Transverse colon (tissue), 4 donors: Measurements from ENCODE around the gene ZBTB12. TPM values are rescaled to one million over a fixed set of nuclear protein-coding genes. Genes with fewer than 3 reads are reported as not detected.

ENCODE experiments used
- DNase-seq: peaks from one replicate; pipeline ENCODE4 v3.0.0-alpha.2; 2019
- H3K27ac ChIP-seq, 4 donors: fragments of 200-600 bp; sonication (generic); 2 replicates each; pipeline ENCODE4 v1.5.1; 2016 to 2018; ENCODE audit warnings: inconsistent platforms in 4 of 4
- H3K27me3 ChIP-seq: fragments of 200-600 bp; sonication (generic); 2 replicates; pipeline ENCODE4 v1.5.1; 2017; ENCODE audit warnings: inconsistent platforms
- H3K36me3 ChIP-seq, 4 donors: fragments of 200-600 bp; sonication (generic); 2 replicates each; pipeline ENCODE4 v1.5.1; 2017 to 2019; ENCODE audit warnings: inconsistent platforms in 4 of 4
- H3K4me1 ChIP-seq, 4 donors: fragments of 200-600 bp; sonication (generic); 2 replicates each; pipeline ENCODE4 v1.5.1; 2017 to 2020; ENCODE audit warnings: inconsistent platforms in 4 of 4
- H3K4me3 ChIP-seq, 4 donors: fragments of 200-600 bp; sonication (generic); 1 replicate in 1 of 4; 2 replicates in 3 of 4; pipeline versions ENCODE4 v1.5.1 to v1.6.1; 2017 to 2019; ENCODE audit warnings: inconsistent platforms in 4 of 4
- H3K9me3 ChIP-seq, 2 donors: fragments of 200-600 bp; sonication (generic); 2 replicates each; pipeline ENCODE4 v1.5.1; 2017 to 2019; ENCODE audit warnings: inconsistent platforms in 2 of 2
- CTCF ChIP-seq, 5 experiments: fragments of 200-600 bp in 3 of 5; fragments of 450-650 bp in 2 of 5; sonication (generic) in 3 of 5; IDR thresholded peaks; 1 replicate in 2 of 5; 2 replicates in 3 of 5; pipeline ENCODE4 v1.5.1; 2016 to 2017; ENCODE audit warnings: antibody characterized with exemption in 5 of 5, inconsistent platforms in 3 of 5, mild to moderate bottlenecking in 2 of 5, moderate library complexity in 1 of 5
- EP300 ChIP-seq: sonication (generic); formaldehyde crosslinking; IDR thresholded peaks from one replicate; pipeline ENCODE4 v1.6.1; 2017; ENCODE audit warnings: antibody characterized with exemption, low read depth
- POLR2A ChIP-seq: fragments of 450-650 bp; IDR thresholded peaks from one replicate; pipeline ENCODE4 v1.6.1; 2016; ENCODE audit warnings: antibody characterized with exemption, mild to moderate bottlenecking, moderate library complexity
- POLR2AphosphoS5 ChIP-seq, 3 donors: sonication (generic); formaldehyde crosslinking; IDR thresholded peaks; one replicate each; pipeline ENCODE4 v1.6.1; 2016; ENCODE audit warnings: antibody characterized with exemption in 3 of 3
- WGBS, 2 donors: methylation state at CpG; one replicate each; pipeline ENCODE4 v1.1.5; 2018; ENCODE audit warnings: low coverage in 1 of 2; 5-methylcytosine and 5-hydroxymethylcytosine counted together
- in situ Hi-C, 4 donors: fragments of 200-750 bp; cut with MboI; loops; one replicate each; pipeline versions ENCODE4 v1.15.0 to v1.15.1; 2017; ENCODE audit warnings: low sequenced_read_pairs in 3 of 4, low pct_ligation_motif_present in 1 of 4, low pct_unique_long_range_greater_than_20kb in 1 of 4
- intact Hi-C: fragments of 100-400 bp; cut with DNase I; formaldehyde crosslinking; loops from one replicate; pipeline ENCODE4 v1.15.1; 2023; ENCODE audit warnings: low total_unique reads
- total RNA-seq, 4 donors: library from RNA; depleted of rRNA; stranded (reverse); fragments of >200 nt; gene quantifications; one replicate each; pipeline ENCODE4 v1.1.0, GENCODE V29; 2016

ZBTB12 gene
- total RNA-seq, 4 donors from 2014 or later, result 0.14 to 1.3 (median 0.77) TPM

GRCh38 chr6:31945507-31946369 is 43.9 kb upstream of the ZBTB12 start, which contains the start of gene CFB:
CFB (plus strand) TSS chr6:31946095; CDS start chr6:31946222, 127 bp downstream.
- H3K4me1 ChIP-seq, result peaks cover 8 to 23% (median 18%) of the 10 kb centered on the region in 4 donors
- H3K27me3 ChIP-seq, result no peaks in the 10 kb centered on the region
- WGBS, 2 donors, result 20% methylated on average over 11 of the region's 11 CpGs; no CpG with 5 or more reads in 1 of the 2 donors
- peak; percentile 87 for DNase-seq
- H3K27ac ChIP-seq, result peak within 1 kb of the TSS; percentile 80 to 85 (median 84)
- in situ Hi-C loops, result no loop called here
- peak within 1 kb of the TSS in 2 of 4 donors; percentile 20 to 25 for H3K4me3 ChIP-seq
- intact Hi-C loops, result no loop called here
- no peaks in the 10 kb centered on the region for H3K9me3 ChIP-seq
- TF ChIP-seq EP300 (no peak), POLR2AphosphoS5 (IDR thresholded peaks at IDR 0.05) (peak in 2 of 3 donors; percentile 8 to 66), POLR2A (peak; percentile 22), CTCF (IDR thresholded peaks at IDR 0.05) (no peak)
- H3K36me3 ChIP-seq, result no peaks in the 10 kb centered on the region

GRCh38 chr6:31945154-31945506 is 43.2 kb upstream of the ZBTB12 start:
- Histone ChIP-seq H3K9me3 (no peaks in the 10 kb centered on the region), H3K27me3 (no peaks in the 10 kb centered on the region), H3K36me3 (no peaks in the 10 kb centered on the region), H3K27ac (peak overlapping the region; percentile 80 to 85 (median 84)), H3K4me3 (peak overlapping the region in 1 of 4 donors; percentile 25), H3K4me1 (peaks cover 8 to 23% (median 18%) of the 10 kb centered on the region in 4 donors)
- TF ChIP-seq EP300 (no peak), CTCF (IDR thresholded peaks at IDR 0.05) (no peak), POLR2A (no peak), POLR2AphosphoS5 (IDR thresholded peaks at IDR 0.05) (no peak)
- intact Hi-C loops (no loop called here), in situ Hi-C loops (no loop called here)
- 60% methylated on average over 9 of the region's 9 CpGs; no CpG with 5 or more reads in 1 of the 2 donors for WGBS, 2 donors
- no peak for DNase-seq

- Histone ChIP-seq H3K4me3 (no peak overlapping the region), H3K27me3 (no peaks in the 10 kb centered on the region), H3K27ac (no peak overlapping the region), H3K36me3 (no peaks in the 10 kb centered on the region), H3K9me3 (no peaks in the 10 kb centered on the region), H3K4me1 (peaks cover 8 to 23% (median 18%) of the 10 kb centered on the region in 4 donors)
- TF ChIP-seq EP300 (no peak), CTCF (IDR thresholded peaks at IDR 0.05) (no peak), POLR2AphosphoS5 (IDR thresholded peaks at IDR 0.05) (no peak), POLR2A (no peak)
- DNase-seq, result no peak
- in situ Hi-C loops (no loop called here), intact Hi-C loops (no loop called here)
- 84% methylated on average over 3 of the region's 3 CpGs; no CpG with 5 or more reads in 1 of the 2 donors for WGBS, 2 donors
These were observed 41.9 kb upstream of the ZBTB12 start for GRCh38 chr6:31943742-31944141.

GRCh38 chr6:31940256-31940664 is 38.4 kb upstream of the ZBTB12 start:
- no peak for DNase-seq

More at GRCh38 chr6:31940256-31940664, 38.4 kb upstream of the ZBTB12 start:
- Histone ChIP-seq H3K27me3 (no peaks in the 10 kb centered on the region), H3K36me3 (no peaks in the 10 kb centered on the region), H3K4me1 (peaks cover 4 to 7% (median 5%) of the 10 kb centered on the region in 4 donors), H3K27ac (no peak overlapping the region), H3K4me3 (no peak overlapping the region), H3K9me3 (no peaks in the 10 kb centered on the region)
- 0 to 18% methylated on average over 1 to 6 of the region's 6 CpGs for WGBS, 2 donors
- TF ChIP-seq EP300, result no peak
- TF ChIP-seq CTCF (IDR thresholded peaks at IDR 0.05), result no peak
- no peak for TF ChIP-seq POLR2A
- TF ChIP-seq POLR2AphosphoS5 (IDR thresholded peaks at IDR 0.05), result no peak
- intact Hi-C loops (no loop called here), in situ Hi-C loops (no loop called here)
